ENCODE measurements around the gene KRTAP2-3.
"Not testable (repeated sequence)": the region's sequence is repeated elsewhere in the genome, so short reads cannot be mapped to it uniquely, and the experiment has no call there.

KRTAP2-3 gene, protein sequence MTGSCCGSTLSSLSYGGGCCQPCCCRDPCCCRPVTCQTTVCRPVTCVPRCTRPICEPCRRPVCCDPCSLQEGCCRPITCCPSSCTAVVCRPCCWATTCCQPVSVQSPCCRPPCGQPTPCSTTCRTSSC

DNA sequence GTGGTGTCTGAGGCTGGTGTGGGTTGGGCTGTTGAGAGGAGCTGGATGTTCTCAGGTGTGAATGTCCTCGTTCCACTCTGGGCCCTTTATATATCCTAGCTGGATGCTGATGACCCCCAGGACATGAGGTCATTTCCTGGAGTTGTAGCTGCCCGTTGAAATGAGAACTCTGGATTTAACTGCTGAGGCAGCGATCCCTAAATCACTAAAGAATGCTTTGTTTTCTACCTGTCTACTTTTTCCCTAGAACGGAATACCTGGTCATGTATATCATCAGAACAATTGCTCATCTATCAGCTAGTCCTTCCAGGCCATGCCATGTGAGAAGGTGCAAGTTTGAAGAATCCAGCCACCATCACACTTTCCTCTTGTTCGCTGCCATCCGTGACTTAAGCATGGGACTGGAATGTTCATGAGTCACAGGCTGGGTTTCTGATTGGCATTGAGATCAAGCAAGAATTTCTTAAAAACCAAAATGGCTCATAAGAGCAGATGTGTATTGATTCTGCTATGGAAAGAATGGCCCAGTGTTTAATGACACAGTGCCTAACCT, at the start of gene KRTAP2-3:
Gene KRTAP2-3, minus strand, starts transcription at position 63 of the 553 bp plus-strand sequence. CDS start 64 bp downstream, outside the sequence.
- no peak for DNase-seq (ENCODE audit: low read depth in 2 of 2)

DNA sequence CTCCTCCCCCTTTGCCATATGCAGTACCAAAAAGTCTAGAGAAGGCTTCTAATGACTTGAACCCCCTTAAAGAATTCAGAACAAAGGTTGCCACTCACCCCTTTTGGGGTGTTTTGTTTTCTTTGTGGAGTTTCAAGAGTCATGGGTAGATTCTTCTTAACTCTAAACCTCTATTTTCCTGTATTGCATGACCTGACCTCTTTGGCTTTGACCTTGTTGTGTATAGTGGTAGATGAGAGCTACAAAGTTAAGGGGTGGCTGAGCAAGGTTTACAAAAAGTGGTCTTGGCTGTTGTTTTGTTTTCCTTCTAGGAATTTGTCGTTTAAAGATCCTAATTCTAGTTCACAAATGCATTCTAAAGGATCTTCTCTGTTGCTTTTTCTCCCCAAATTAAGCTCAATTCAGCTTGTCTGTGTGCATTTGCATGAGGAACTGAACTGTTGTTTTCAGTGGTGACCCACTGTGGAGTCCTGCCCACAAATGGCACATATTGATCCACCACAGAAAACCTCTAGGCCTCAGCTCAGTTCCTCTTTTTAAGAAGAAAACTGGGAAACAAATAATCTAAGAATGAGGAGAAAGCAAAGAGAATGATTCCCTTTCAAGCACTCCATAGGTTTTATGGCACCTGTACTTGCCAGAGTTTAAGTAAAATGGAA, 48.9 kb upstream of the KRTAP2-3 start:
- DNase-seq (ENCODE audit: low read depth in 2 of 2), result not testable (repeated sequence)

DNA sequence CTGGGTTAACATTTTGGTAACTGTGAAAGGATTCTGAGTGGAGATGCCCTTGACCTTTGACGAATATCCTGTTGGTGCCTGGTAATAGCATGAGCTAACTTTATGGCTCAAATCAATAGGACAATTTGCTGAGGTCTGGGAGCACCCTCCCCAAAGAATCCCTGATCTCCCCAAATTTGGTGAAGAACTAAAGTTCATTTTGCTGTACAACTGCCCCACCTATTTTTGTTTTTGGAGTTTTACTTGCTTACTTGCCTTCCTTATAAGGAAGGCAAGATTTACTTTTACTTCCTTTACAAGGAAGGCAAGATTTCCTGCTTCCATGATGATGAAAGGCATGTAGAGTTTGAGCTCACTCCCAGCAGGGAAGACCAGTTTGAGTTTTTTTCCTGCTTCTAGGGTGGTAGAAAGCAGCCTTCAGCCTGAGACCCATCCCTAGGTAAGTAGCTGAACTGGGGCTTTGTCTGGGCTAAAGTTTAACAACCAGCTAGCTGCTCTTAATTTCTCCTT, 48.1 kb upstream of the KRTAP2-3 start:
- no peak for DNase-seq (ENCODE audit: low read depth in 2 of 2)

DNA sequence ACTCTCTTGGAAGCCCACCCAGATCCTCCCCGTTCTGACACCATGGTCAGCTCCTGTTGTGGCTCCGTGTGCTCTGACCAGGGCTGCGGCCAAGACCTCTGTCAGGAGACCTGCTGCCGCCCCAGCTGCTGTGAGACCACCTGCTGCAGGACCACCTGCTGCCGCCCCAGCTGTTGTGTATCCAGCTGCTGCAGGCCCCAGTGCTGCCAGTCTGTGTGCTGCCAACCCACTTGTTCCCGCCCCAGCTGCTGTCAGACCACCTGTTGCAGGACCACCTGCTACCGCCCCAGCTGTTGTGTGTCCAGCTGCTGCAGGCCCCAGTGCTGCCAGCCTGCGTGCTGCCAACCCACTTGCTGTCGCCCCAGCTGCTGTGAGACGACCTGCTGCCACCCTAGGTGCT, 45.4 kb upstream of the KRTAP2-3 start, which contains the start of gene KRTAP4-9:
Gene KRTAP4-9, plus strand, starts transcription at position 43 of the 400 bp plus-strand sequence. Its CDS starts 0 bp downstream, at position 43.
- not testable (repeated sequence) for DNase-seq (ENCODE audit: low read depth in 2 of 2)

DNA sequence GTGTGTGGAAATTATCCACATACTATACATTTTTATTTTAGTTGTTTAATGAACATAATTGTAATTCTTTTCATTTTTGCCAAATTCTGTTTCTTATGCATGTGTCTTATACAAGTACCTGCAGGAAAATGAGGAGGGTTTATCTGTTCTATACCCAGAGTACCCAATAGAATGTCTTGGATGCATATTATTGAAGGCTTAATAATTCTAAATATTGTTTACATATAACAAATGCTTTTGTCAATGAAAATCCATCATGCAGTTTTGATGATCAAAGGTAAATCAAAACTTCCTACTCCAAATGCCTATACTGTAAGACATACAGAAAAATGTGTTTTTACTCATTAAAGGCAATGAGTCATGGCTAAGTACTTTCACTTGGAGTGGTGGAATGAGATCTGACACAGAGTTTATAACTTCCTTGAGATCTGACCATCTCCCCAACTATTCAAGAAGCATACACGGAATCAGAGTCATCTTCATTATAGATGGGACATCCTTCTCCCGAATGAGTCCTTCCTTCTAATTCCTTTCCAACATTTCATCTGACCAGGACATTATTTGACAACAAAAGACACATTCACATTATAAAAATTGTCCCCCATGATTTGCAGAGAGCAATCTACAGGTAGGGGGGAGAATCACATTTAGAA, 44.6 kb upstream of the KRTAP2-3 start:
- not testable (repeated sequence) for DNase-seq (ENCODE audit: low read depth in 2 of 2)

DNA sequence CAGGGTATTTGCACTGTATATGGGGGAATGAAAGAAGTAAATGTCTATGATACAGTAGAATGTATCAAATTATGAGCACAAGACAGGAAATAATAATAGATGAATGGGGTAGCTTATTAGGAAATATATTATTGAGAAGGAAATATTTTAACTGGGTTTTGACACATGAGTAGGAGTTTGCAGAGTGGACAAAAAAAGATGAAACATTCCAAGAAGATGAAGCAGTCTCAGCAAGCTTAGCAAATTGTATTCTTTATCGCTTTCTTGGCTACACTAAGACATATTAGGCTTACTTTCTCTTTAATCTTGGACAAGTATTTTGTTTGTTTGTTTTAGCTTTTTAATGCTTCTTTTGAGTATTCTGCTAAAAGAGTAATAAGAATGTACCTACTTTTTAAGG, 44.0 kb upstream of the KRTAP2-3 start:
- DNase-seq (ENCODE audit: low read depth in 2 of 2), result no peak

DNA sequence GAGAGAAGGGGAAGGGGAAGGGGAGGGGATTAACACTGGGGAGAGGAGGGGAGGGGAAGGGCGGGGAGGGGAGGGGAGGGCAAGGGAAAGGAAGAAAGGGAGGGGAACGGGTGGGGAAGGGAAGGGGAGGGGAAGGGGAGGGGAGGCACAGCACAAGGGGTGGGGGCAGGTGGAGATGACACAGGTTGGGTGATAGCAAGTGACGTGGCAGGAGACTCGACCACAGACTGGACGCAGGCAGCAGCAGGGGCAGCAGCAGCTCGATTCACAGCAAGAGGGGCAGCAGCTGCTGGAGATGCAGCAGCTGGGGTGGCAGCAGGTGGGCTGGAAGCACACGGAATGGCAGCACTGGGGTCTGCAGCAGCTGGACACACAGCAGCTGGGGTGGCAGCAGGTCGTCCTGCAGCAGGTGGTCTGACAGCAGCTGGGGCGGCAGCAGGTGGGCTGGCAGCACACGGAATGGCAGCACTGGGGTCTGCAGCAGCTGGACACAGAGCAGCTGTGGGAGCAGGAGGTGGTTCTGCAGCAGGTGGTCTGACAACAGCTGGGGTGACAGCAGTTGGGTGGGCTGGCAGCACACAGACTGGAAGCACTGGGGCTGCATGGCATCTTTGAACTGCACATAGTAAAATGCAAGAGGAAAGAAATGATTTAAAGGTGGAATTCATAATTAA, 41.8 kb upstream of the KRTAP2-3 start, which contains the start of gene KRTAP4-16:
Gene KRTAP4-16, minus strand, starts transcription at position 624 of the 674 bp plus-strand sequence. Its CDS starts 0 bp downstream, at position 624.
- DNase-seq (ENCODE audit: low read depth in 2 of 2), result no peak

DNA sequence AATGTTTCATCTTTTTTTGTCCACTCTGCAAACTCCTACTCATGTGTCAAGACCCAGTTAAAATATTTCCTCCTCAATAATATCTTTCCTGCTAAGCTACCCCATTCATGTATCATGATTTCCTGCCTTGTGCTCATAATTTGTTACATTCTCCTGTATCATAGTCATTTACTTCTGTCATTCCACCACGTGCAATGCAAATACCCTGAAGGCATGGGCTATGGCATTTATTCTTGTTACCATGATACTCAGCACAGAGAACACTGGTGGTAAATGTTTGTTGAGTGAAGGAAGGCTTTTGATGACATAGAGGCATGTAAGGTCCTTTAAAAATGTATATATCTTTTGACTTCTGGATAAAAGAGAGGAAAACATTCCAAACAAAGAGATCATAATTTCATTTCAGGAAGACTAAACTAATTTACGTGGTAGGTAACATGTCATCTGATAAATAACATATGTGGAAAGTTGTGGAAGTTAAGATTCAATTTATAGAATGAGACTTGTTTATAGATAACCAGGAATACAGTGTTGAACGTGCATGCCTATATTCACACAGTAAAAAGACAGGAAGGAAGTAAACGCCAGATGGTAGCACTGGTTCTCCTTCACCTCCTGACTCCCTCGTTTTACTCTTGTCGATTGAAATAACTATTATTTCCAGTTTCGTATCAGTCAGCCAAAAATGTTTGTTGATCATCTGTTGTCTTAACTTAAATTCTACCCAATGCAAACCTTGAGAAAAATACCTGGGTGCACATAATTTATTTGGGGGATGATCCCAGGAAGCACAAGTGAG, 40.0 kb upstream of the KRTAP2-3 start:
- not testable (repeated sequence) for DNase-seq (ENCODE audit: low read depth in 2 of 2)

DNA sequence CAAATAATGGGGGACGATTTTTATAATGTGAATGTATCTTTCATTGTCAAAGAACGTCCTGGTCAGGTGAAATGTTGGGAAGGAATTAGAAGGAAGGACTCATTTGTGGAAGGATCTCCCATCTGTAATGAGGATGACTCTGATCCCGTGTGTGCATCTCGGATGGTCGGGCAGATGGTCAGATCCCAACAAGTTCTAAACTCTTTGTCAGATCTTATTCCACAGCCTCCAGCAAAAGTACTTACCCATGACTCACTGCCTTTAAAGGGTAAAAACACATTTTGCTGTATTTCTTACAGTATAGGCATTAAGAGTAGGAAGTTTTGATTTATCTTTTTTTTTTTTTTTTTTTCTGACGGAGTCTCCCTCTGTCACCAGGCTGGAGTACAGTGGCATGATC, 38.6 kb upstream of the KRTAP2-3 start:
- DNase-seq (ENCODE audit: low read depth in 2 of 2), result no peak

DNA sequence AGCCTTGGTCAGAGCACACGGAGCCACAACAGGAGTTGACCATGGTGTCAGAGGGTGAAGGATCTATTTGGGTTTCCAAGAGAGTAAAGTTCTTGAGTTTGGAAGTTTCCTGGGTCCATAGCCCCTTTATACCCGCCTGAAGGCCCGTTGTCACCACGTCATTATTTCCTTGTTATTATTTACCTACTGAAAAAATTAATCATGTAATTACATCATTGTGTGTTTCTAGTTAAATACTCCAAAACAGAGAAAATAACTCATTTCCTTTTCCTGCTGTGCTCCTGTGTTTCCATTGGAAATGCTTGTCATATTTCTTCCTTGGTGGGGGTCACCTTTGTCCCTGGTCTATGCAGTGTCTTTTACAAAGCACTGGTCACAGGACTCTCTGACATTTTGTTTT, 38.1 kb upstream of the KRTAP2-3 start, which contains the start of gene KRTAP4-8:
Gene KRTAP4-8, minus strand, starts transcription at position 101 of the 400 bp plus-strand sequence. Its CDS starts 58 bp downstream, at position 43.
- no peak for DNase-seq (ENCODE audit: low read depth in 2 of 2)

DNA sequence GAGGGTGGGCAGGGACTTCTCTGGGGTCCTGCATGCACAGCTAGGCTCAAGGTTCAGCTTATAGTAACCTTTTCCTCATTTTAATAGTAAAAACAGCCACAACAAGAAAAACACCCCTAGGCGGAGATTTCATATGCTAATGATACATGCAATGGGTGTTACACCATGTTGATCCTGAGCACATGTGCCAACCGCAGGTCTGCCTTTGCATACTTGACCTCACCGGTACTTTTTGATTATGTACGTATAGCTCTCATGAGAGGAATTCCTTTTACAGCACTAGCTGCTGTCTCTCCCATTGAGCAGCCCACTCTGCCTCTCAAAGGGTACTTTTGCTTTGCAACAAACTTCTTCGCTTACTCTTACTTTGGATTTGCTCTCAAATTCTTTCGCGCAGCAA, 36.1 kb upstream of the KRTAP2-3 start:
- DNase-seq (ENCODE audit: low read depth in 2 of 2), result no peak

DNA sequence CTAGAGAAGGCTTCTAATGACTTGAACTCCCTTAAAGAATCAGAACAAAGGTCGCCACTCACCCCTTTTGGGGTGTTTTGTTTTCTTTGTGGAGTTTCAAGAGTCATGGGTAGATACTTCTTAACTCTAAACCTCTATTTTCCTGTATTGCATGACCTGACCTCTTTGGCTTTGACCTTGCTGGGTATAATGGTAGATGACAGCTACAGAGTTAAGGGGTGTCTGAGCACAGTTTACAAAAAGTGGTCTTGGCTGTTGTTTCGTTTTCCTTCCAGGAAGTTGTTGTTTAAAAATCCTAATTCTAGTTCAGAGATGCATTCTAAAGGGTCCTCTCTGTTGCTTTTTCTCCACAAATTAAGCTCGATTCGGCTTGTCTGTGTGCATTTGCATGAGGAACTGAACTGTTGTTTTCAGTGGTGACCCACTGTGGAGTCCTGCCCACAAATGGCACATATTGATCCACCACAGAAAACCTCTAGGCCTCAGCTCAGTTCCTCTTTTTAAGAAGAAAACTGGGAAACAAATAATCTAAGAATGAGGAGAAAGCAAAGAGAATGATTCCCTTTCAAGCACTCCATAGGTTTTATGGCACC, 28.9 kb upstream of the KRTAP2-3 start:
- DNase-seq (ENCODE audit: low read depth in 2 of 2), result not testable (repeated sequence)

DNA sequence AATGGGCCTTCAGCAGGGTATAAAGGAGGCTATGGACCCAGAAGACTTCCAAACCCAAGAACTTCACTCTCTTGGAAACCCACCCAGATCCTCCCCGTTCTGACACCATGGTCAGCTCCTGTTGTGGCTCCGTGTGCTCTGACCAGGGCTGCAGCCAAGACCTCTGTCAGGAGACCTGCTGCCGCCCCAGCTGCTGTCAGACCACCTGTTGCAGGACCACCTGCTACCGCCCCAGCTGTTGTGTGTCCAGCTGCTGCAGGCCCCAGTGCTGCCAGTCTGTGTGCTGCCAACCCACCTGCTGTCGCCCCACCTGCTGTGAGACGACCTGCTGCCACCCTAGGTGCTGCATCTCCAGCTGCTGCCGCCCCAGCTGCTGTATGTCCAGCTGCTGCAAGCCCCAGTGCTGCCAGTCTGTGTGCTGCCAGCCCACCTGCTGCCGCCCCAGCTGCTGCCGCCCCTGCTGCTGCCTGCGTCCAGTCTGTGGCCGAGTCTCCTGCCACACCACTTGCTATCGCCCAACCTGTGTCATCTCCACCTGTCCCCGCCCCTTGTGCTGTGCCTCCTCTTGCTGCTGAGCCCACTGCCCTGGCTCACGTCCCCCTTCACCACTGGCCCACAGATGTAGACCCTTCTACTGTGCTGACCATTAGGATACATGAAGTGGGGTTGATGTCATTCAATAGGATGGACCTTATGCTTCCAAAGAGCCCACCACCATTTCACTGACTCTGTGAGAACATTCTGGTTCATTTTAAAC, 24.4 kb upstream of the KRTAP2-3 start, which contains the start of gene KRTAP4-7:
Gene KRTAP4-7, plus strand, starts transcription at position 51 of the 757 bp plus-strand sequence. Its CDS starts 57 bp downstream, at position 108.
- DNase-seq (ENCODE audit: low read depth in 2 of 2), result not testable (repeated sequence)

DNA sequence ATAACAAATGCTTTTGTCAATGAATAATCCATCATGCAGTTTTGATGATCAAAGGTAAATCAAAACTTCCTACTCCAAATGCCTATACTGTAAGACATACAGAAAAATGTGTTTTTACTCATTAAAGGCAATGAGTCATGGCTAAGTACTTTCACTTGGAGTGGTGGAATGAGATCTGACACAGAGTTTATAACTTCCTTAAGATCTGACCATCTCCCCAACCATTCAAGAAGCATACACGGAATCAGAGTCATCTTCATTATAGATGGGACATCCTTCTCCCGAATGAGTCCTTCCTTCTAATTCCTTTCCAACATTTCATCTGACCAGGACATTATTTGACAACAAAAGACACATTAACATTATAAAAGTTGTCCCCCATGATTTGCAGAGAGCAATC, 23.5 kb upstream of the KRTAP2-3 start:
- not testable (repeated sequence) for DNase-seq (ENCODE audit: low read depth in 2 of 2)

DNA sequence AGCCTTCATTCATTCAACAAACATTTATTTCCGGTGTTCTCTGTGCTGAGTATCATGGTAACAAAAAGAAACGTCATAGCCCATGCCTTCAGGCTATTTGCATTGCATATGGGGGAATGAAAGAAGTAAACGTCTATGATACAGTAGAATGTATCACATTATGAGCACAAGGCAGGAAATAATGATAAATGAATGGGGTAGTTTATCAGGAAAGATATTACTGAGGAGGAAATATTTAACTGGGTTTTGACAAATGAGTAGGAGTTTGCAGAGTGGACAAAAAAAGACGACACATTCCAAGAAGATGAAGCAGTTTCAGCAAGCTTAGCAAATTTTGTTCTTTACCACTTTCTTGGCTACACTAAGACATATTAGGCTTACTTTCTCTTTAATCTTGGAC, 22.7 kb upstream of the KRTAP2-3 start:
- no peak for DNase-seq (ENCODE audit: low read depth in 2 of 2)

DNA sequence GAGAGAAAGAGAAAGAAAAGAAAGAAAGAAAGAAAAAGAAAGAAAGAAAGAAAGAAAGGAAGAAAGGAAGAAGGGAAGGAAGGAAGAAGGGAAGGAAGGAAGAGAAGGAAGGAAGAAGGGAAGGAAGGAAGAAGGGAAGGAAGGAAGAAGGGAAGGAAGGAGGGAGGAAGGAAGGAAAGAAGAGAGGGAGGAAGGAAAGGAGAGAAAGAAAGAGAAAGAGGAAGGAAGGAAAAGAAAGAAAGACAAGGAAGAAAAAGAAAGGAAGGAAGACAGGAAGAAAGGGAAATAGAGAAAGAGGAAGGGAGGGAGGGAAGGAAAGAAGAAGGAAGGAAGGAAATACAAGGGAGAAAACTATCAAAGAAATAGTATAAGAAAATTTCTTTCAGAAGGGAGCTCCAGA, 16.9 kb upstream of the KRTAP2-3 start:
- DNase-seq (ENCODE audit: low read depth in 2 of 2), result no peak

DNA sequence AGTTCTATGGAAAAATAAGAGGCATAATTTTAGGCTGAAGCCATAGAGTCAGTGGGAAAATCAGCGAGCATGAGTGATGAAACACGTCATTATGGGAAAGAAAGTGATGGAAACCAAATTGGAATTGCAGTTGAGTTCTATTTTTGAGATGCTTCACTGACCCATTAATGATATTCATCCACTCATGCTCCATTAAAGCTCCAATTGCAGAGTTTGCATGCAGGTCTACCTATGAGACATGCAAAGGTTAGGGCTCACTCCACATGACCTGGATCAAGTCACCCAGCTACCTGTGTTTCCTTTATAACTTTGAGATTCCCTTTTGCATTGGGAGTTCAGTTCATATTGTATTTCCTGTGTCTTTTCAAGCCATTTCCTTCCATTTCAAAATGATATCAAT, 13.8 kb upstream of the KRTAP2-3 start:
- DNase-seq (ENCODE audit: low read depth in 2 of 2), result no peak

DNA sequence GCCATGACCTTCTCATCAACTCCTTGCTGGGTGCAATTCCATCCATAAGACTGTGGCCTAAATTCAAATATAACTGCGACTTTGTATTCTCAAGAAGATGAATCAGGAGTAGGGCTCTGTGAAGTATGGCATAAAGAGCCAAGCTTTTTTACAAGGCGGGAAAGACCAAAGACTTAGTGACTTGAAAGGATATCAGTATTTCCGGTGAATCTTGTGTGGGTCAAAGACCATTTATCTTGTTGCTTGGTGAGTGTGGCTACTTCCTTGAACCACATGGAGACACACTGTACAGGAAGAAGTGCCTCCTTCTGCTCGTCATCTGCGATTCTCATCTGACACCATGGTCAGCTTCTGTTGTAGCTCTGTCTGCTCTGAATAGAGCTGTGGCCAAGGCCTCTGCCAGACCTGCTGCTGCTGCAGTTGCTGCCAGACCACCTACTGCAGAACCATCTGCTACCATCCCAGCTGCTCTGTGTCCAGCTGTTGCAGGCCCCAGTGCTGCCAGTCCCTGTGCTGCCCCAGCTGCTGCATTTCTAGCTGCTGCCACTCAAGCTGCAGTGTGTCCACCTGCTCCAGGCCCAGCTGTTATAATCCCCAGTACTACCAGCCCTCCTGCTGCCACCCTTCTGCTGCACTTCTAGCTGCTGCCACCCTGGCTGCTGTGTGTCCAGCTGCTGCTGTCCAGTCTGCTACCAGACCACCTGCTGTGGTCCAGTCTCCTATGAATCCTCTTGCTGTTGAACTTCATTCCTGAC, 11.9 kb upstream of the KRTAP2-3 start:
- DNase-seq (ENCODE audit: low read depth in 2 of 2), result no peak

DNA sequence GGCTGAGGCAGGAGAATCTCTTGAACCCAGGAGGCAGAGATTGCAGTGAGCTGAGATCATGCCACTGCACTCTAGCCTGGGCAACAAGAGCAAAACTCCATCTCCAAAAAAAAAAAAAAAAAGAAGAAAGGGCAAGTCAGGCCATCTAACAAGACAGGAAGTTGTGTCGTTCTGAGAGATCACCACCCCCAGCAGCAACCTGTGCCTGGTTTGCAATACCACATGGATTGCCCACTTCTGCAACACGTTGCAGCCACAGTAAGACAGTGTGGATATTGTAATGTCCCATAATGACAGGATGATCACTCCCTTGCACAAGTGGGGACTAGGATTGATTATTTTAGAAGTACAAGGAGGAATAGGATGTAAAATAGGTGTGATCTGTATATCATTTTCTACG, 9.1 kb upstream of the KRTAP2-3 start:
- no peak for DNase-seq (ENCODE audit: low read depth in 2 of 2)

Data from stimulated activated CD8-positive, alpha-beta memory T cell treated with anti-CD3 and anti-CD28 coated beads, Interleukin-2, amount 100 ng/mL, for 48 hours (primary cell).